Activated CD4-positive, alpha-beta T cell treated with anti-CD3 and anti-CD28 coated beads, Interleukin-2, amount 50 U/mL, for 4 hours (primary cell): ENCODE measurements around the gene USH2A.
"Not testable (repeated sequence)": the region's sequence is repeated elsewhere in the genome, so short reads cannot be mapped to it uniquely, and the experiment has no call there.

Experiments
- DNase-seq, 2 experiments: peaks; one replicate each; pipeline ENCODE4 v3.0.0-alpha.2; 2020

USH2A gene

DNA sequence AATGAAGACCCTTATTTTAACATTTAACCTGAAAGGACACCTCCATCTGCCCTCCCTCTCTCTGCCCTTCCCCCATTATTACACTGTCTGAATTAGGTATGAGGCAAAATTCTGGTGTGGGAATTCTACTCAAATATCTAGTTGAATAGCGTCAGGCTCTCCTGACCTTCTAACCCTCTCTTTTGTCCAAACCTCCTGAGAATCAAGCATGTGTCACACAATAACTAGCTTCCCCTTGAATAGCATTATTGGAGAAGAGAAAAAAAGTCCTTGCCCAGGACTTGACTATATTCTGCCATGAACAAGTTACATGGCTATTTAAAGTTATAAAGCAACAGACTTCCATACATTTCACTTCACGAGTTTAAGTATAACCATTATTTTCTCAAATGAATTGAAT lies 35.5 kb downstream of the USH2A start:
- no peak for DNase-seq

- no peak for DNase-seq
Measured at GRCh38 chr1:216379441-216379840, 43.8 kb downstream of the USH2A start.

DNA sequence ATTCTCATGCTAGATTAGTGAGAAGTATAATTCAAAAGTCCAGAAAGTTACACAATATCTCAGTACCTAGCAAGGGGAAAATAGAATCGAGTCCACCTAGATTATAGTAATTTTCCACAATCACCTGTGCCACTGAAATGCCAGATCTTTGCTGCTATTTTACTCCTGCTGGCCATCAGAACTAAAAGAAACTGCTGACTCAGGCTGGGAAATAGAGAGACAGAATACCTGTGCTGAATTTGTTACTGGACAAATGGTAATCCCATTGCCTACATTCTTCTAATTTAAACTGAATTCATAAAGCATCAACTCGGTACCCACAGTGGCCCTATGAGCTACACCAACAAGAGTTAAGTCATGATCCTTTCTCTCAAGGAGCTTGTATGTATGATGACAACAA lies 55.0 kb downstream of the USH2A start:
- DNase-seq = no peak

DNA sequence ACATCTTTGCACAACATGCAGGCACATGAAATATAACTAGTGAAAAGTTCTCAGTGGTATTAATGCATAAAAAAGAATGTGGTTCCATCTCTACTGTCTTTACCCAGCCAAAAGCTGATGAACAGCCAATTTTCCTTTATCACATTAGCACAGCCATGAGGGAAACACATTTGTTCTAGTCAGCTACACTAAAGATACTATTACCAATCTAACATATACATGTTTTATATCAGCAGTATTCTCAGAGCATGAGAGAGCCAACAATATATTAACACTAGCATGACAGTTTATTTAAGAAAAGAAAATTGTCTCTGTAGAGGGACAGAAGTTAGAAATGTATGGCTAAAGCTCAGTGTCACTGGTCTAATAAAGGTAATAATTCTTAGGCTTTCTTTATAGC lies 56.3 kb downstream of the USH2A start:
- no peak for DNase-seq

DNA sequence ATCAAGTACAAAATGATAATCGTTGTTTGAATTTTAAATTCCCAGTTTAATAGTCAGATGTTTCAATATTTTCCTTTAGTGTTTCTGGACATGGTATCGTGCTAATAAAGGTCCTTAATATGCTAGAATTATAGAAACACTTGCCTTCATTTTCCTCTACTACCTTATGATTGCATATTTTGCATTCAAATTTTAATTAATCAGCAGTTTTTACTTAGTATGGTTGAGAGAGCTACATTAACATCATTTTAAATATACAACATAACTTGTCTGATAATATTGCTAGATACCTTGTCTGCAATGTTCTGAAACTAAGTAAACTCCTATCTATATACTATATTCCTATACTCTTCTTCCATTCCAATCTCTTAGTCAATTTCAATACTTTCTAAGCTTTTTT lies 66.3 kb downstream of the USH2A start:
- no peak for DNase-seq

DNA sequence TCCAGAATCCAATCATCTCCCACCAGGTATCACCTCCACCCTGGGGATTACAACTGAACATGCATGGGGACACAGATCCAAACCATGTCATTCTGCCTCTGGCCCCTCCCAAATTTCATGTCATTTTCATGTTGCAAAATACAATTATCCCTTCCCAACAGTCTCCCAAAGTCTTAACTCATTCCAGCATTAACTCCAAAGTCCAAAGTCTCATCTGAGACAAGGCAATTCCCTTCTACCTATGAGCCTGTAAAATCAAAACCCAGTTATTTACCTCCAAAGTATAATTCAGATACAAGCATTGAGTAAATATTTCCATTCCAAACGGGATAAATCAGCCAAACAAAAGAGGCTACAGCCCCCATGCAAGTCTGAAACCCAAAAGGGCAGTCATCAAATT lies 73.1 kb downstream of the USH2A start:
- no peak for DNase-seq

- no peak for DNase-seq
Measured at GRCh38 chr1:216346526-216346925, 76.7 kb downstream of the USH2A start.

DNA sequence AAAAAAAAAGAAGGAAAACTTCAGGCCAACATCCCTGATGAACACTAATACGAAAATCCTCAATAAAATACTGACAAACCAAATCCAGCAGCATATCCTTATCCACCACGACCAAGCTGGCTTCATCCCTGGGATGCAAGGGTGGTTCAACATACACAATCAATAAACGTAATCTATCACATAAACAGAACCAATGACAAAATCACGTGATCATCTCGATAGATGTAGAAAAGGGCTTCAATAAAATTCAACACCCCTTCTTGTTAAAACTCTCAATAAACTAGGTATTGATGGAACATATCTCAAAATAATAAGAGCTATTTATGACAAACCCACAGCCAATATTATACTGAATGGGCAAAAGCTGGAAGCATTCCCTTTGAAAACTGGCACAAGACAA lies 82.7 kb downstream of the USH2A start:
- DNase-seq = not testable (repeated sequence)

- DNase-seq = no peak
Measured at GRCh38 chr1:216332462-216332861, 90.8 kb downstream of the USH2A start.

DNA sequence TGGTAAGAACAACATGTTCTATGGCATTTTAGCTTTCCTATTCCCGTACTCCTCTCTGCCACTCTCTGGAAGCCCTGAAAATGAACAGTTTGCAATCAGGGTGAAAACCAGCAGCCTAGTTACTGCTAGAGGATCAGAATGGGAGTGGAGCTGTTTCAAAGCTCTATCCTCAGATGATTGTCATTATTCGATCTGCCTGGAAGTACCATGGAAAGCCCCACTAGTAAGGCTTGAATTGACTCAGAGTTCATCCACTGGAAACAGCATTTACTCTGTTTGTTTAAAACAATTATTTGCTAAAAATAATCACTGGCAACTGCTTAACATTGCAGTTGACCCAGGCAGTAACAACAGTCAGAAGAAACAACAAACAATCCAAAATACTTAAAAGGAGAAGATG lies 91.2 kb downstream of the USH2A start:
- no peak for DNase-seq

GRCh38 chr1:216331211-216331610 lies 92.0 kb downstream of the USH2A start:
- no peak for DNase-seq

- no peak for DNase-seq
Measured at GRCh38 chr1:216330262-216330661, 93.0 kb downstream of the USH2A start.

GRCh38 chr1:216325946-216326345 lies 97.3 kb downstream of the USH2A start:
- DNase-seq = no peak

DNA sequence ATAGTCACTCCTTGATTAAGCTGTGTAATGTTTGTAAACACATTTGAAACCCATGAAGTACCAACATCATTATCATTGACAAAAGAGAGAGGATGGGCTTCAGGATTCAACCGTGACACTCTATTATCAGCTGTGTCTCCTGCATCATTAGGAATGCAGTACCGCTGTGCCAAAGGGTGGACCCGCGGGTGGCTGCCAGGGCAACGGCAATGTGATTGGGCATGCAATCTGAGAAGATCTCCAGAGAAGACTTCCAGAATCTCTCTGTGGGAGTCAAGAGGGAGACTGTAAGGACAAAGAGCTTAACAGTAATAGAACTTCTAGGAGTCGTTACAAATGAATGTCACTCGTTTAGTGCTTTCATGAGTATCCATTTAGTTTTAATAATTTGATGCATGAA lies 97.9 kb downstream of the USH2A start:
- no peak for DNase-seq

GRCh38 chr1:216323344-216323743 lies 99.9 kb downstream of the USH2A start:
- no peak for DNase-seq

DNA sequence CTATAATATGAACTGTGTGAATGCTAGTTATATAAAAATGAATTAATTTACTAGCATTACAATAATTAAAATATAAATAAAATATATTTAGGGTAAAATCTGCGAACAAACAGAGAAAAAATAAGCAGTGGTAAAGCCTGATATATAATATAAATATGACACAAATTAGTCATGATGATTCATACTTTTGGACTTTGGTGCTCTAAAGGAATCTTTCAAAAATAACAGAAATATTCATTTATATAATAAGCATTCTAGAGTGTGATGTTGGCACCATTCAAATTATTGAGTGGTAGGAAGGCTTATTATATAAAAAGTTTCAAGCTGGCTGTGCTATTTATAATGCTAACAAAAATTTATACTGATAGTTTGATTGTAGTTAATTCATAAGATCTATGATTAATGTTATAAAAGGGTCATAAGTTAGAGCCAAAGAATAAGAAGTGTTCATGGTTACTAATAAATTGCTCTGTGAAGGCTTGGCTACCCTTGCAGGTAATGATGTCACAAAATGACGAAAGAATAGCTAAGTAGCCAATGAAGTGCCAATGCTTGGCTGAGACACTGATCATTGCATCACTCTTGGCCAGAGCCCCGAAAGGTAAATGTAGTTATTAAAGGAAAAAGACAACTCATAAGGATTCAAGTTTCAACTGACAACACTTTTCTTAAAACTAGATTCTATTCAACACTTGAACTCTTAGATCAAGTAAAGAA lies 108.7 kb downstream of the USH2A start:
- DNase-seq = no peak

DNA sequence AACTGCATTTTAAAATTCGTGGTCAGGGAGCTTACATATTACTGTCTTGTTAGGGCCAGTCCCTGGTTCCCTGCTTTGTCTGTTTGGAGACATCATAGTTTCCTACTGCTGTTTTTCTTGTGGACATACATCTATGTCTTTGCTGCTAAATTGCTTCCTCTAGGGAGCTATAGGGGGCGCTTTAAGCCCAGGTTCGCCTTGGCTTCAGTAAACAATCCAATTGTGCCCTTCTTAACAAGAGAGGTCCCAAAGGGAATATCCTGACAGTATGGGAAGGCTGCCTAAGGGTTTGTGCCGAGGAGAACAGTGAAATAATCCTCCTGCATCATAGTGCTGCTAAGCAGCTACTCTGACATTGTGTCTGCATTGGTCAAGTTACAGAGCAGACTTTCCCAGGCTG lies 112.5 kb downstream of the USH2A start:
- DNase-seq = no peak

- no peak for DNase-seq
Measured at GRCh38 chr1:216306830-216307229, 116.4 kb downstream of the USH2A start.

DNA sequence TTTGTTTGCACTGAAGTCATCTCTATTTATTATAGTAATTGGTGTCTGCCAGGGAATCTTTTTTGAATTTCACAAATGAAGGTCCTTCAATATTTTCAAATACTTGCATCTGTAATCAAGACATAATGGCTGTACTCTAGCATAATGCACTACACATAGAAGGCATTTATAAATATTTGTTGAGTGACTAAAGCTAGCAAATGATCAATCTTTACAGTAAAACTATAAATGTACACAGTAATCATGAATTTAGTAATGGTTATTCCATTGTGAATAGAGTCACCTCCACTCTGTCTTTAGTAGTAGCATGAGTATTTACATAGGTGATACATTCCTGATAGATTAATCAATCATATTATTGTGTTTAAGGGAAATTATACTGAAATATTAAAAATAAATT lies 119.6 kb downstream of the USH2A start:
- no peak for DNase-seq

- no peak for DNase-seq
Measured at GRCh38 chr1:216293683-216294082, 129.6 kb downstream of the USH2A start.

- DNase-seq = no peak
Measured at GRCh38 chr1:216290074-216290473, 133.2 kb downstream of the USH2A start.

DNA sequence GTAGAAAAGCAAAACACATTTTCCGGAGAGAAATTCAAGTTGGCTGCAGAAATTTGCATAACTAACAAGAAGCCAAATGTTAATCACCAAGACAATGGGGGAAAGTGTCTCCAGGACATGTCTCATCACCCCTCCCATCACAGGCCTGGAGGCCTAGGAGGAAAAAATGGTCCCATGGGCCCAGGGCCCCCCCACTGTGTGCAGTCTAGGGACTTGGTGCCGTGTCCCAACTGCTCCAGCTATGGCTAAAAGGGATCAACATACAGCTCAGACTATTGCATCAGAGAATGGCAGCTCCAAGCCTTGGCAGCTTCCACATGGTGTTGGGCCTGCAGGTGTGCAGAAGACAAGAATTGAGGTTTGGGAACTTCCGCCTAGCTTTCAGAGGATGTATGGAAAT lies 138.2 kb downstream of the USH2A start:
- DNase-seq = no peak

- no peak for DNase-seq
Measured at GRCh38 chr1:216281757-216282156, 141.5 kb downstream of the USH2A start.

GRCh38 chr1:216270086-216270773 lies 153.0 kb downstream of the USH2A start:
- no peak for DNase-seq

DNA sequence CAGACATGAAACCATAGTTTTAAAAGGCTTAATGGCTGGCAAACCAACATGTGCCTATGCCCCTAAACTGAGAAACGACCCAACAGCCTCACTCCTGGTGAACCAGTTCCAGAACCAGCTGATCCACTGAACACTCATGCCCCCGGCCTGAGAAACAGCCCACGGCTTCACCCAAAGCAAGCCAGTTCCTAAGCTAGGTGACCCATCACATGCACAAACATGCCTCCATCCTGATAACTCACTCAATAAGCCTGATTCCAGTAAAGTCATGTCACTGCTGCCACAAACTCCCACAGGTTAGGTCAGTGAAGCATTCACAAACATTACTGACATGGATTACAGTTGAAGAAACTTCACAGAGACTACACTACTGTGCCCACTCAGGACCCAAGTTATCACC lies 161.6 kb downstream of the USH2A start:
- DNase-seq = no peak
